BLaER1 (cell line): ENCODE measurements around the gene NANS.
A peak's percentile ranks its signal among the peaks of the same experiment; 100 is the strongest.
"Not testable (repeated sequence)": the region's sequence is repeated elsewhere in the genome, so short reads cannot be mapped to it uniquely, and the experiment has no call there.

ENCODE experiments used
- H3K27ac ChIP-seq: shearing (Covaris generic); formaldehyde crosslinking; 2 replicates; pipeline ENCODE4 v1.8.1; 2022
- H3K27me3 ChIP-seq: shearing (Covaris generic); formaldehyde crosslinking; 2 replicates; pipeline ENCODE4 v1.8.1; 2022
- H3K36me3 ChIP-seq: shearing (Covaris generic); formaldehyde crosslinking; 2 replicates; pipeline ENCODE4 v1.8.1; 2022
- H3K4me1 ChIP-seq: shearing (Covaris generic); formaldehyde crosslinking; 2 replicates; pipeline ENCODE4 v1.8.1; 2022
- H3K4me2 ChIP-seq: shearing (Covaris generic); formaldehyde crosslinking; 2 replicates; pipeline ENCODE4 v1.8.1; 2022
- H3K4me3 ChIP-seq: shearing (Covaris generic); formaldehyde crosslinking; 2 replicates; pipeline ENCODE4 v1.8.1; 2022
- H3K9ac ChIP-seq: shearing (Covaris generic); formaldehyde crosslinking; 2 replicates; pipeline ENCODE4 v1.8.1; 2022
- H3K9me3 ChIP-seq: shearing (Covaris generic); formaldehyde crosslinking; 2 replicates; pipeline ENCODE4 v1.8.1; 2022
- H4K20me1 ChIP-seq: shearing (Covaris generic); formaldehyde crosslinking; 2 replicates; pipeline ENCODE4 v1.8.1; 2022
- Cebpa-rat ChIP-seq: shearing (Covaris generic); IDR thresholded peaks from 2 replicates; pipeline ENCODE4 v1.8.1; 2022

The NANS gene

DNA sequence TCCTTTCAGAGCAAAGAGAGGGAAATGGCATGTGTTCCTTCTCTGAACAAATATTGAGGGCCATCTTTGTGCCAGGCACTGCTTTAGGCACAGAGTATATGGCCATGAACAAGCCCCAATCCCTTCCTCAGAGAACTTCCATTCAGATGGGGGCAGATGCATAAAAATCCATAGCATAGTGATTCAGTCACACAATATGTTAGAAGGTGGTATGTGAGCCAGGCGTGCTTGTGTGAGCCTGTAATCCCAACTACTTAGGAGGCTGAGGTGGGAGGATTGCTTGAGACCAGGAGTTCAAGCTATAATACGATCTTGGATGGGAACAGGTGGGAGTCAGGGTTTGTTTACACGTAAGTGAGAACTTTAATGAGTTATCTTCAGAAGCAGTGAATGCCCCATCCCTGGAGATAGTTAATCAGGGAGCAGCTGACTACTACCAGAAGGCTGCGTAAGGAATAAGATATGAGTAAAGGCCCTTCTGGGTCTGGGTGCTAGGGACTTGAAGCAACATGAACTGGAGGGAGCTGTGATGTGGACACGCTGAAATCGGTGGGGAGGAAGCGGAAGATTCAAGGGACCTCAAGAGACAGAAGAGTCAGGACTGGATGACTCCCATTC is 27.1 kb downstream of the NANS start:
- H3K9me3 ChIP-seq: peaks cover 6% of the 10 kb centered on the region; the same call in 1 of the 2 replicates
- TF ChIP-seq Cebpa-rat: no peak
- H4K20me1 ChIP-seq: no peaks in the 10 kb centered on the region
- no peaks in the 10 kb centered on the region for H3K27me3 ChIP-seq
- no peak overlapping the region for H3K4me3 ChIP-seq
- H3K9ac ChIP-seq: no peak overlapping the region
- peaks cover 28% of the 10 kb centered on the region for H3K4me1 ChIP-seq
- peaks cover 83% of the 10 kb centered on the region for H3K36me3 ChIP-seq
- H3K27ac ChIP-seq: no peak overlapping the region
- H3K4me2 ChIP-seq: no peak overlapping the region

GRCh38 chr9:98084396-98084795 is 27.9 kb downstream of the NANS start:
- TF ChIP-seq Cebpa-rat: no peak
- H3K36me3 ChIP-seq: peaks cover 79% of the 10 kb centered on the region
- H3K4me2 ChIP-seq: no peak overlapping the region
- no peak overlapping the region for H3K27ac ChIP-seq
- H3K4me3 ChIP-seq: no peak overlapping the region
- no peak overlapping the region for H3K9ac ChIP-seq
- peaks cover 6% of the 10 kb centered on the region; the same call in 1 of the 2 replicates for H3K9me3 ChIP-seq
- H3K4me1 ChIP-seq: peaks cover 28% of the 10 kb centered on the region
- no peaks in the 10 kb centered on the region for H3K27me3 ChIP-seq
- H4K20me1 ChIP-seq: no peaks in the 10 kb centered on the region

DNA sequence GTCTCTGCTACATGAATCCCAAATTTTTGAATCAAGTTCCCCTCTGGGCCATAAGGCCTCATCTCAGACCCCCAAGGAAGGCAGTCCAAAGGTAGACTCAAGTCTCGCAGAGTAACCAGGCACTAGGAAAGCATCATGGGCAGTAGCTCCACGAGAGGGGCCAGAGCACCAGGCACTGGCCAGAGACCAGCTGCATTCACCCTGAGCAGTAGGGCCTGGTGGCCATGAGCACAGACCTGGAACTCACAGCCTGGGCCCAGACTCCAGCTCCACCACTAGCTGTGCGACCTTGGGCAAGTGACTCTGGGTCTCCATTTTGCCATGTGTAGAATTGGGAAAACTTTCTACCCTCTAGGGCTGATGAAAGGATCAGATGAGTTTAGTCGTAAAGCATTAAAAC is 28.5 kb downstream of the NANS start:
- Histone ChIP-seq H3K9ac (no peak overlapping the region), H4K20me1 (no peaks in the 10 kb centered on the region), H3K4me3 (no peak overlapping the region), H3K36me3 (peaks cover 78% of the 10 kb centered on the region), H3K9me3 (peaks cover 6% of the 10 kb centered on the region; the same call in 1 of the 2 replicates), H3K4me2 (no peak overlapping the region), H3K27ac (no peak overlapping the region), H3K27me3 (no peaks in the 10 kb centered on the region), H3K4me1 (peaks cover 28% of the 10 kb centered on the region)
- TF ChIP-seq Cebpa-rat: no peak

DNA sequence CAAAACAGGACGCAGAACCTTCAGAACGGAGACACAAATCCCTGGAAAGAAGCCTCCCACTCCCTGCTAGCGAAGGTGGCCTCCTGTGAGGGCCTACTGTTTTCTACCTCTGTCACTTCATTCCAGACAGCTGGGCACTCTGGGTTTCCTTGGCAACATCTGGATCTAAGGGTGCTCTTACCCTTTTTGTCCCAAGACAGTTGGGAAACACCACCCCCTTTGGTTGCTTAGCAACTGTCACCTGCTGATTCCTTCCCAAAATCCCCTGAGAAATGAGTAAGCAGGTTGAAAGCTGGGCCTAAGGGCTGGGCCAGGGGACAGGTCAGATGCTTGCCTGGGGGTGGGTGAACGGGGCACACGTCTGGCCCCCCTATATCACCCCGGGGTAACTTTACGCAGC is 29.4 kb downstream of the NANS start:
- Histone ChIP-seq H3K9ac (no peak overlapping the region), H3K9me3 (peaks cover 6% of the 10 kb centered on the region; the same call in 1 of the 2 replicates), H3K36me3 (peaks cover 77% of the 10 kb centered on the region), H4K20me1 (no peaks in the 10 kb centered on the region), H3K4me3 (no peak overlapping the region), H3K27ac (peak overlapping the region; percentile 50), H3K4me2 (peak overlapping the region; percentile 62), H3K4me1 (peaks cover 28% of the 10 kb centered on the region), H3K27me3 (no peaks in the 10 kb centered on the region)
- TF ChIP-seq Cebpa-rat: no peak

GRCh38 chr9:98086461-98086860 is 29.9 kb downstream of the NANS start:
- no peak overlapping the region for H3K9ac ChIP-seq
- H3K4me2 ChIP-seq: peak overlapping the region; percentile 62
- TF ChIP-seq Cebpa-rat: no peak
- no peaks in the 10 kb centered on the region for H4K20me1 ChIP-seq
- H3K4me1 ChIP-seq: peaks cover 28% of the 10 kb centered on the region
- H3K27me3 ChIP-seq: no peaks in the 10 kb centered on the region
- H3K4me3 ChIP-seq: no peak overlapping the region
- peak overlapping the region; percentile 50 for H3K27ac ChIP-seq
- H3K9me3 ChIP-seq: peaks cover 6% of the 10 kb centered on the region; the same call in 1 of the 2 replicates
- H3K36me3 ChIP-seq: peaks cover 72% of the 10 kb centered on the region

GRCh38 chr9:98087420-98088354 is 31.2 kb downstream of the NANS start:
- Histone ChIP-seq H3K27ac (no peak overlapping the region), H4K20me1 (no peaks in the 10 kb centered on the region), H3K4me3 (no peak overlapping the region), H3K9ac (no peak overlapping the region), H3K36me3 (peaks cover 64% of the 10 kb centered on the region), H3K4me1 (peaks cover 28% of the 10 kb centered on the region), H3K4me2 (0 out of 2 replicates have a peak overlapping the region, but pooled peaks have one; percentile 17), H3K9me3 (peaks cover 6% of the 10 kb centered on the region; the same call in 1 of the 2 replicates), H3K27me3 (no peaks in the 10 kb centered on the region)
- no peak for TF ChIP-seq Cebpa-rat

- H3K4me2 ChIP-seq, H3K27me3 ChIP-seq, H3K27ac ChIP-seq, H3K4me3 ChIP-seq, H3K9ac ChIP-seq, H3K9me3 ChIP-seq, H4K20me1 ChIP-seq: not testable (repeated sequence)
- Histone ChIP-seq H3K36me3 (peaks cover 66% of the 10 kb centered on the region), H3K4me1 (peaks cover 25% of the 10 kb centered on the region)
These were observed 34.1 kb downstream of the NANS start for GRCh38 chr9:98090674-98091073.

GRCh38 chr9:98091735-98092612 is 35.4 kb downstream of the NANS start:
- no peaks in the 10 kb centered on the region for H3K27me3 ChIP-seq
- H3K36me3 ChIP-seq: peaks cover 70% of the 10 kb centered on the region
- H3K4me2 ChIP-seq: no peak overlapping the region
- peaks cover 12% of the 10 kb centered on the region; the same call in 1 of the 2 replicates for H3K4me1 ChIP-seq
- H3K27ac ChIP-seq: no peak overlapping the region
- H3K9me3 ChIP-seq: peaks cover 6% of the 10 kb centered on the region; the same call in 1 of the 2 replicates
- H3K4me3 ChIP-seq: no peak overlapping the region
- no peak for TF ChIP-seq Cebpa-rat
- H4K20me1 ChIP-seq: no peaks in the 10 kb centered on the region
- H3K9ac ChIP-seq: no peak overlapping the region

- Histone ChIP-seq H3K36me3 (peaks cover 70% of the 10 kb centered on the region), H3K27me3 (no peaks in the 10 kb centered on the region), H3K4me1 (peaks cover 6% of the 10 kb centered on the region), H3K27ac (no peak overlapping the region), H3K4me2 (no peak overlapping the region), H4K20me1 (no peaks in the 10 kb centered on the region), H3K9me3 (peaks cover 5% of the 10 kb centered on the region; the same call in 1 of the 2 replicates), H3K9ac (no peak overlapping the region), H3K4me3 (no peak overlapping the region)
- no peak for TF ChIP-seq Cebpa-rat
These were observed 36.0 kb downstream of the NANS start for GRCh38 chr9:98092613-98092931.
